GM18517 (cell line): ENCODE data around the gene ERGIC2.

Experiments
- ATAC-seq: cut with Tn5 transposase; IDR thresholded peaks from one replicate; pipeline ENCODE4 v1.9.1; 2021; ENCODE audit warnings: mild to moderate bottlenecking, moderate library complexity; ENCODE audit not compliant: unreplicated experiment

Gene ERGIC2

DNA sequence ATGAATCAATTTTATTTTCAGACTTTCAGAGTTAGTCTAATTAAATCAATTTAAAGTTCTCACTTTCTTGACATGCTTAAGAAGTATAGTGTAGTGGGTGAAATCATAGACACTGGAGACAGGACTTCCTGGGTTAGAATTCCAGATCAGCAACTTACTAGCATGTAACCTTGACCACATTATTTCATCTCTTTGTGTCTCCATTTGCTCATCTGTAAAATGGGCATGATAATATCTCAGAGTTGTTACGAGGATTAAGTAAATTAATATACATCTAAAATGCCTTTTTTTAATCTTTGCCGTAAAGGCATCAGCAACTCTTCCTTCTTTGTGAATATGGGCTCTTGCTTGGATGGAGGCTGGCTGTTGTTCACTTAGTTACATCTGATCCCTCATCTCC, 1.3 kb upstream of the ERGIC2 start:
- no peak for ATAC-seq

DNA sequence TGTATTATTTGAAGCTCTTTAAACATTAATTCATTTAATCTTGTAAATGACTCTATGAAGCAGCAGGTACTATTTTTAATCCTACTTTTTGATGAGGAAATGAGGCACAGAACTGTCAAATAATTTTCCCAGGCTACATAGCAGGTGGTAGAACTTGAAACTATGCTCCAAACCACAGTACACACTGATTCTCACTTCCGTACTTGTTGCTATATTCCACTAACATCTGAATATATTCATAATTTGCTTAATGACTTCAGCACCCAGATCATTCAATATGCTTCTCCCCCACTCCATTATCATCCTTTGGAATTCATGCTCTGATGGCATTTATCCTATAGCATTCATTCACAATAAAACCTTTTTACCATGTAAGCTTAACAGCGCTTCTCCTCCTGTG, 4.9 kb downstream of the ERGIC2 start:
- ATAC-seq, result no peak

DNA sequence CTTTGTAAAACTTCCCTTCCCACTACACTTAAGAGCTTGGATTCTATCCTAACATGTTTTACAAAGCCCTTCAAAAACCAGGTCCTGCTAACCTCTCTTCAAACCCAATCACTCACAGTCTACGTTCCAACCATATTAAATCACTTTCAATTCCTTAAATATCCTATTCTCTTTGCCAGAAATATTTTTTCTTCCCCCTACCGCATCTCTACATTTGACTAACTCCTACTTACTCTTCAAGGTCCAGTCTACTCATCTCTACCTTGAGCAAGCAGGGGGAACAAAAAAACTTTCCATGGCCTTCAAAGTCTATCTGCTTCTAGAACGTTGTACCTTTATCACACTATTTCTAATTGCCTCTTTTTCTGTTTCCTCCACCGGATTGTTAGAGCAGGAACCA, 6.1 kb downstream of the ERGIC2 start:
- ATAC-seq, result no peak

DNA sequence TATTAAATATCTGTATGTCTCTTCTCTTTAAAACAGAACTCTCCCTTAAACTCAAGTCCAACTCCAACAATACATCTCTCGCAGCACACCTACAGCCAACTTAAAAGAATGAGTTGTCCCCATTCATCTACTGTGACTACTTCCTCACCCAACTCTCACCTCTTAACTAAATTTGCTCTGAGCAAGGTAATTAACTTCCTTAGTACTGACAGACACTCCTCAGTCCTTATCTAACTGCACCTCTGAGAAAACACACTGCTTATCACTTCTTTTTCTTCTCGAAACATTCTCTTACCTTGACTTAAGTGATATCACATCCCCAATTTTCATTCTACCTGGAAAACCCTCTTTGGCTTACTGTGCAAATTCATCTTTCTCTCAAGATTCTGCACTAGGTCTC, 7.0 kb downstream of the ERGIC2 start:
- ATAC-seq, result no peak

DNA sequence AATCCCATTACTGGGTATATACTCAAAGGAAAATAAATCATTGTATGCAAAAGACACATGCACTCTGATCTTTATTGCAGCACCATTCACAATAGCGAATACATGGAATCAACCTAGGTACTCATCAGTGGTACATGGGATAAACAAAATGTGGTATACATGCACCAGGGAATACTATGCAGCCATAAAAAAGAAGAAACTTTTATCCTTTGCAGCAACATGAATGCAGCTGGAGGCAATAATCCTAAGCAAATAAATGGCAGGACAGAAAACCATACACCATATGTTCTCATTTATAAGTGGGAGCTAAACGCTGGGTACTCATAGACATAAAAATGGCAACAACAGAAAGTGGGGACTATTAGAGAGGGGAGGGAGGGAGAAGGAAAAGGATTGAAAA, 15.9 kb downstream of the ERGIC2 start:
- no peak for ATAC-seq

DNA sequence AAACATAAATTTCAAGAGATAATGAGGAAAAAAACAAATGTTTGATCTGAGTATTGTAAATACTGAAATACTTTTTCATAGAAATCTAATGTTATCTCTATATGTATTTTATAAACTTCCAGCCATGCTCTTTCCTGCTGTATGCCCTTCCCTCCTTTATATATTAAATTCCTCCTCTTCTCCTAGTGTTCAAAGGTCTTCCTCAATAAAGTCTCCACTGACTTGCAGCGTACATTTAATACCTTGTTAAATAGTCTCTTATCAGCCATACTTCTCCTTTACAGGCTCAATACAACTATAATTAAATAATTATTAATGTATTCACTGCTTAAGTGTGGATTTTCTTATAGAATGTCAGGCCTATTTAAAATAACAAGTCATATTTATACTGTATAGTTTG, 26.0 kb downstream of the ERGIC2 start:
- no peak for ATAC-seq

DNA sequence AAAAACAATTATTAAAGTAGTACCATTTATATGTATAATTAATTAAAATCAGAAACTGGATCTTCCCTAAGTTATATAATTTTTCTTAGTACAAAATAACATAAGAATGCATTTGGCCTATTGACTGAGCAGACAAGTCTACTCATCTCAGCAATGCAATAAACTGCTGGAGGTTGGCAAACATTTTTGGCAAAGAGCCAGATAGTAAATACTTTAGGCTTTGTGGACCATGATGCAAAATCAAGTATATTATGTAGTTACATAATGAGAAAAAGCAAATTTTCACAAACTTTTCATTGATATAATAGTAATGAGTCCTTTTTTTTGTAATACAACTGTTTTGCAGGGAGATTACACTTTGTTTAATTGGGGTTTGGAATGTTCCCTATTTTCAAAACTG, 30.9 kb downstream of the ERGIC2 start:
- no peak for ATAC-seq

DNA sequence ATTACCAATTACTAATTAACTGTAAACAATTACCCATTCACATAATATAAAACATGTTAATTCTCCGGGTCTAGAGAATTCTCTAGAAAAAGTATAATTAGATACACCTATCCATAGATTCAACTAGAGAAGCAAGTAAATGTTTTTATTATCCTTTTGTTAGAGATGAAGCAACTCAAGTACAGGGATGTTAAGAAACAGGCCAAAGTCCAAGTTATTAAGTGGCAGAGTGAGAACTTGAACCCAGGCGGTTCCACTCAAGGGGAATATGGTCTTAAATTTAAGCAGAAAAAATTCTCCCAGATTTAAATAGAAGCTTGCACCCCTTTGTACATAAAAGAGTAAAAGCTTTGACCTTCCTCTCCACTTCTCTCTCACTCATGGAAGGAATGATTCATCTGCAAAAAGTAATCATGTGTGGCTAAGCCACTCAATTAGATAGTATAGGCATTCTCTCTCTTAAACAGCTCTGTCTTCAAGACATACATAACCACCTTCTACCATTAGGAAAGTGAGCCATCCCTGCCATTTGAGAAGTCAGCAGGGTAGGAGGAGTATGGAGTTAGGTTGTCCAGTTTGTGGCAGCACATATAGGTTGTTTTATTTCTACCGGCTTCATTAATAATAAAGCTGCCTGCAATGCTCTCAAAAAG, 34.1 kb downstream of the ERGIC2 start:
- no peak for ATAC-seq

DNA sequence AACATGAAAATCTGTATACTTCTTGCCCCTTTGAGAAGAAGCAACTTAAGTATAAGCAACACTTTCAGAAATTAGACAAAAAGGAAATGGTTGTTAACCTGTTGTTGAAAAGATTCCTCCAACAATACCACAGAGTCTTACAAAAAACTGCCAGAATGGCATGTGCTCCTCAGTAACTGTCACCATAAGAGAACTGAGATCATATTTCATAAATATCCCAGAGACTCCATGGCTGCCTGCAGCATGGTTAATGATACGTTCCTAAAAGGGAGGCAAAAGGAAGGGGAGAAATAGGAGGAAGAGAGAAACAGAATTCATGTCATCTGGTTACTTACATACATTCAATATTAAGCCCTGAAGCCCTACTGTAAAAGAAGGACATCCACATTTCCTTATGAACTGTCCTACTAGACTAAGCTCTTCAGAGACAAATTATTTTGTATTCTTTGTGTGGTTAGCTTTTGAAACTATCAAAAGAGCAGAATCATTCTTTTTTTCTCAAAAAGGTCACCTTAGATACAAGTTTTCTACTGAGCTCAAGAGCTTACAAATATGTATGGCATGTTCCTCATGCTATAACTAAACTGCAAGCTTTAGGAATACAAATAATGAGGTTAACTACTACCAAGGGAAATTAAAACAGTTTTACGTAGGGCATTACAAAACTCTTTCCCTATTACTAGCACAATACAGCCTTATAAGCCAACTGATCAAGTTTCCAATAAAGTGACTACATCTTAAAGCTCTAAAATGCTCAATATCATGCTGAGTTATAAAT, 37.8 kb downstream of the ERGIC2 start:
- ATAC-seq, result no peak

DNA sequence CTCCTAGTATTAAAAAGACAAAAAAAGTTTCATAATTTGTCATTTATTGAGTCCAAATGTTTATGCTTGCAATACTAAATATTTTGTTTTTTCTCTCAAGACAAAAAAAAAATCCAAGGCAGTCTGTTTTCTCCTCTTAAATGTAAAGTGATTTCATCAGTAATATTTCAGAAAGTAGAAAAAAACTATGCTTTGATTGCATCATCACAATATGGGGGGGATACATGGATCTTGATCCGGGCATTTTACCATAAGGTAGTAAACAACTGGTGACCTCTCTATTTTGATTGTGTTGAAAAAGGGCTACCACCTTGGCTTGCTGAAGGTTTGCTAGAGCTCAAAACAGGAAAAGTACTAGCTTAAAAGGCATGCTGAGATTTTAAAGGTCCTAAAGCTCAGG, 43.6 kb downstream of the ERGIC2 start:
- no peak for ATAC-seq

DNA sequence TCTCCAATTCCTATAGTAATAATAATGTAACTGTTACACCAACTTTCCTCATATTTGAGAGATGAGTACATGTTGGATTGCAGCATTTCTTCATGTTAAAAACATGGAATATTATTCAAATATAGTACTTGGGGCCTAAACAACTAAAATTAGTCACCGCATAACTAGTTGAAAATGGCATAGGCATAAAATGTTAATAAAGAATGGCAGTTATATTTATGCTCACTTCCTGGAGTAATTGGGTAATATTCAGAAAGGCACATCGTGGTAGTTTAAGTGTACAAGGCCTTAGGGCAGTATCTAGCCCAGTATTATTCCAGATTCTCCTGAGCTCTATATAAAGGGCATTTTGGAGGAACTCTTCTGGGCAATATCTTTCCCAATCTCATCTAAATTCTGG, 46.0 kb downstream of the ERGIC2 start:
- no peak for ATAC-seq

DNA sequence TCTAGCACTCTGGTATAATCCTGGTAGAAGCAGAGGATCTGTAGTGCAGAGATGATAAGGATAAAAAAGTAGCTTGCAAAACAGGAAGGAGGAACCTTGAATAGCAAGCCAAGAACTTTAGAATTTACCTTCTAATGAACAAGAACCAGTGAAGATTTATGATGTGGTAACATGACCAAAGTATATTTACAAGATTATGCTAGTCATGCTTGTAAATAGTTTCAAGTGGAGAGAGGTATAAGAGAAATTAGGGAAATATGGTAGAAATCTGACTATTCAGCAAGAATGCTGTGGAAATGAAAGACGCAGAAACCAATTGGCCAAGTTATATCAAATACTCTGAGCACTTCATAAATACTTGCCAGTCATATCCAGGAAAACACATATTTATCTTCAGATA, 47.8 kb downstream of the ERGIC2 start:
- ATAC-seq, result no peak

DNA sequence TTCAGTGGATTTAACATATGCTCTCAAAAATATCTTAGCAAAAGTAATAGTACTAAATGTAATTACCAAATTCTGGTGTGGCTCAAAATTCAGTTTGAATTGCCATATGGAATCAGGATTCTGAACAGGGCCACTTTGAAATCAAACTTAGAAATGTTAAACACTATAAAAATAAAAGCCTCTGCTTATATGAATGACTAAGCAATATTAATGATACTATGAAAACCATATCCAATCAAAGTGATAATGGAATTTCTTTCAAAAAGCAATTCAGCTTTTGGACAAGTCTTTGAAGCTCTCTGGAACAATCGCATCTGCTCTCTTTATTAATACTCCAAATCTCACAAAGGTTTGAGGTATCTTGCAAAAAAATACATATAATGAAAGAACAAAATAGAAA, 51.6 kb downstream of the ERGIC2 start:
- no peak for ATAC-seq

DNA sequence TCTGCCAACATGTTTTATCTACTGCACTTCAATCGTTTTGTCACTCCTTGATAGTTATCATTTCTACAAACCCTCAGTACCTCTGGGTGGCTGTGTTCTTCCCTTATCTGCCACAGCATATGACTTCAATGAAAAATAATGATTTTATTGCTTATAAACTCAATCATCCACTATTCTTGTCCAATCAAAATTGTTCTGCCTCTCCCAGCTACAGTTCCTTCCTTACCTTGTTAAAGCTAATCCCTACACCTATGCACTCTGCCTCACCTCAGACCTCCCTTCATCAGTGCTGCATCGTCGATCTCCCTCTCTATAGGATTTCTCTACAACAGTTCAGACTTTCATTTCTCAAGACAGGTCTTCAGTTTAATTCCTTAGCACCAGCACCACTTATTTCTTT, 58.8 kb downstream of the ERGIC2 start:
- ATAC-seq, result no peak

DNA sequence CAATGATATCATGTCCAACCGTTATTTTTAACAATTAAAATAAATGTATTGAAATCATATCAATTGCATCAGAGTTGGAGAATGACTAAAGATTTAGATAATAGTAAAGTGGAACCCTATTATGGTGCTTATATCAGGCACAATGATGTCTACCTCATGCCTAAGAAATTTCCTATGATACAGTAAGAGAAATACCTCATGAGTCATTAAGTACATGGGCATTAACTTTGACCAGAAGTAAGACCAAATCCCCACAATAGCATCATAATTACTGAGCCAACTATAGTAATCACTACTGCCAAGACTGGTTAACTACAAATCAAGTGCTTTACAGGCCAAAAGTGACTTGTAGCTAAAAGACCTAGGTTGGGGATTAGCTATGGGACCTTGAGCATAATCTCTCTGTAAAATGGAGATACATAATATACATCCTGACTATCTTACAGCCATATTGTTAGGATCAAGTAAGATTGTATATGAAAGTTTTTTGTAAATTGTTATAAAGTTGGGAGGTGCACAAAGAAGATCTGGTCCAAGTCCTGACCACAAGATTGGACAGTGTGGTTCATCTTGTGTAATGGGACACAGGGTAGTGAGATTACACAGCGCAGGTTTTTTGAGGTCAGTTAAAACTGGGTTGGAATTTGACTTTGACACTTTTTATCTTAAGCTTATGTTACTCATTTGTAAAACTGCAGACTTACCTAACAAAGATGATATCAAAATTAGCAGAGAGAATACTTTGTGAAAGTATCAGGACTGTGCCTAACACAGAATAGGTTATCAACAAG, 60.5 kb downstream of the ERGIC2 start:
- ATAC-seq, result no peak

DNA sequence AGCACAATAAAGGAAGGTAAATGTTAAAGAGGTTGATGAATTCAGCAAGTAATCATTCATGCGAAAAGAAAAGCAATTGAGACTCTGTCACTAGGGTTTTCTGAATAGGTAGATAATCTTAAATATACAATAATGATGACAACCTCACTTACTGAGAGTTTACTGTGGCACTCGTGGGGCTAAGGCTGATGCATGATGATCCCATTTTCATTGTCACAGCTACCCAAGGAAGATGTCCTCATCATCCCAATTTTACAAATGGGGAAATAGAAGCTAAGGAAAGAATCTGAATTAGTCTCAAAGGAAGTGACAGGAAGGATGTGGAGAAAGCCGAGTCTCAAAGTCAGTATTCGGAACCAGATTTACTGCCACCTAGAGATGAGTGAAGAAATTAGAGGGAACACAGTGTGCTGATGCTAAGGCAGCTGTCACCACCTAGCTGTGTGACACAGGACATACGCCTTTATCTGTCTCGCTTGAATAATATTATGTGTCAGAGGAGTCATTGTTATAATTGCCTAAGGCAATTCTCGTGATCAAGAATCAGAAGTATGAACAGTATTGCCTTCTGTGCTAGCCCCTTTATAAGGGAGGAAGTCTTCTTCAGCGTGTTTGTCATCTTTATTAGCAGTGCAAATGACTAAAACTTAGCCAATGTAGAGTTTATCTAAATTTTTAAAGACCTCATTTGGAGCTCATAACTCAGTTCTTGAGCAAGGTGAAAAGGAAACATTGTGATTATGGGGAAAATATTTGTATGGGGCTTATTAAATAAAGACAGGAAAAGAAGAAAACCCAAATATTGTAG, 63.2 kb downstream of the ERGIC2 start:
- peak; percentile 100 for ATAC-seq

DNA sequence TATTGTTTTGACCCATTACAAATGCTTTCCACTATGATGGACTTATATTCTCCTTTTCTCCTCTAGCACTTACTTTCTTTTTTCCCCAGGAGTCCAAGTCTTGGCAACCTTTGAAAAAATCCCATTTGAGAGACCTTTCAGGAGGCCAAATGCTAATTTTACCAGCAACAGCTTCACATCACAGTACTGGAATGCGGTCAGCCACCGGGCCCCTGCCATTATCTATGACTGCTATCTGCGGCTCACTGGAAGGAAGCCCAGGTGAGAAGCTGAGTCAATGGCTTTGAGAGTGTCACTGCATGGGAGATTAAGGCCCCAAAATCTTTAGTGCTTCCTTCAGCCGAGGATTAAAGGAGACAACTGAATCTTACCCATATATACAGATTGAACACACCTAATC, 64.2 kb downstream of the ERGIC2 start:
- no peak for ATAC-seq

DNA sequence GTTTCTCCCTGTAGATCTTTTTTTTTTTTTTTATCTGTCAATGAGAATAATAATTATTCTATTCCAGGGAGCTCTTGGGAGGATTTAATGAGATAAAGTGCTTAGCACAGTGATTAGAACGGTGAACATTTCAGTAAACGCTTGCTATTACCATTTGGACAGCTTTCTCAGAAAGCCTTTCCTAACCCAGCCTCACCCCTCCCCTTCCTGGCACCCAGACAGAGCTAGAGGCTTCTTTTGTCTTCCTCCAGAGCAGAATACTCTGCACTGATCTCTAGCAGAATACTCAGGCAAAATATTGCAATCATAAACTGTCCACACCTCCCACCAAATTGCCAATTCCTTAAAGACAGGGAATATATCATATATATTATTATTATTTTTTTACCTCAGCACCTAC, 66.6 kb downstream of the ERGIC2 start:
- no peak for ATAC-seq

DNA sequence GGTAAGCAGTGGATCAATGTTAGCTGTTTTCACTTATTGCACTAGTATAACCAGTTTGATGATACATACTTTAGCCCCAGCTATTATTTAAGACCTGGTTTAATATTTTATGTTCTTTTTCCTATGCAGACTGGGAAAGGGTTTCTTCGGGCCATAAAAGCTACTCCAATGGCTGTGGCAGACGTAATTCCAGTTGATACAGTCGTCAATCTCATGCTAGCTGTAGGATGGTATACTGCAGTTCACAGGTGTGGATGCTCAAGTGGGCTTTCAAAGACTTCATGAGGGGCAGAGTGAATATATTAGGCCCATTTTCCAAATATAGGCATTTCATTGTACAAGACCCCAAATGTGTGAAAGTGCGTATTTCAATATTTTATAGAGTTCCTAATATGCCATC, 70.1 kb downstream of the ERGIC2 start:
- no peak for ATAC-seq

DNA sequence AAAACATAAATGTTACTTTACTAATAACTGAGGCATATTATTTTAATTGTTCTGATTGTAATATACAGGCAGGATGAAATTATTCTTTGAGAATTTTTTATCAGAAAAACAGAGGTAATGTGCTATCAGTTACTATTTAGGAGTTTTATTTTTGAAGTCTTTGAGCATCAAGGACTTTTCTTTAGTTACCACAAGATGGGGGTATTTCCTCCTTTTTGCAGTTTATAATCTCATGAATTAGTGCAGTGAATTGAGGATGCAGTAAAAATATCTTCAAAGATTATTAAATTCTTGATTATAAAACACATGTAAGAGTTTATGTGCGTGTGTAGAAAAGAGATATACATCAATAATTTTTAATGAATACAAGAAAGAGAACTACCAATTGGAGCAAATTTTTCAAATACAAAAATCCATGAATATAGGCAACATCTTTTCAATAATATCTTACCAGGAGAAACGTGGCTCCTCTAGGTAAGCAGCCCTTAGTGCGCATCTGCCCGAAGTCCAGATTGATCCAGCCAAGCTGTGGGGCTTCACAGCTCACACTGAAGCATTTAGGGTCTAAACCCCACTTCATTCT, 71.6 kb downstream of the ERGIC2 start:
- ATAC-seq, result no peak

DNA sequence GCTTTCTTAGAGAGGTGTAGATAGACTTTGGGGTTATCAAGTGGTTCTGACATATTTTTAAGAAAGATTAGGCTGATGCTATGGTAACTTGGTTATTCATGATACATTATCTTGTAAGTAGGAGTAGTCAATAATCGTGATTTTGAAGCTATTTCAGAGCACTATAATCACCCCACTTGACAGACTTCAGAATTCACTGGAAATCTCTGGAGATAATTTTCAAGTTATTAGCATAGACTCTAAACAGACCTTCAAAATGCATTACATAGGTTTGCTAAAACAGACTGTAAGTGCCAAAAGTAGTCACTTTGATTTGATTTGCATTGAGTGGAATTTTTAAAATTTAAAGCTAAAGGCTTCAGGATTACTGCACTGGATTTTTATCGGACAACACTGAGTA, 74.3 kb downstream of the ERGIC2 start:
- ATAC-seq, result no peak
